MCF 10A (cell line): ENCODE measurements around the gene ITGB1BP1. TPM values are rescaled to one million over a fixed set of nuclear protein-coding genes. Genes with fewer than 3 reads are reported as not detected.

ENCODE experiments used
- BruUV-seq: library from RNA; stranded (reverse); fragments of 400-500 nt; replicated peaks from 2 replicates; lab custom pipeline; 2021; lab: Mats Ljungman, UMichigan
- CTCF ChIA-PET: fragments of 300-600 bp; sonication (Branson Sonifier 250); formaldehyde crosslinking; extraction: SDS; loops from one replicate; lab custom pipeline; 2021; ENCODE audit warnings: antibody characterized with exemption, inconsistent platforms; lab: Yijun Ruan, JAX
- POLR2A ChIA-PET: fragments of 300-600, 350-650 bp; sonication (Branson Sonifier 250); formaldehyde crosslinking; extraction: SDS; loops from one replicate; lab custom pipeline; 2020; ENCODE audit warnings: antibody characterized with exemption, inconsistent platforms; lab: Yijun Ruan, JAX
- DNase-seq: peaks from one replicate; pipeline ENCODE4 v3.0.0-alpha.2; 2018; ENCODE audit not compliant: unreplicated experiment
- H3K27ac Mint-ChIP-seq: one replicate; pipeline ENCODE4 v1.8.0; 2022; ENCODE audit warnings: mild to moderate bottlenecking, low read depth, mixed read lengths; ENCODE audit not compliant: unreplicated experiment
- H3K27me3 Mint-ChIP-seq: one replicate; pipeline ENCODE4 v1.8.0; 2022; ENCODE audit warnings: mixed read lengths; ENCODE audit not compliant: insufficient read depth, unreplicated experiment
- H3K36me3 Mint-ChIP-seq: one replicate; pipeline ENCODE4 v1.8.0; 2022; ENCODE audit warnings: mild to moderate bottlenecking, moderate library complexity, mixed read lengths; ENCODE audit not compliant: insufficient read depth, unreplicated experiment
- H3K4me1 Mint-ChIP-seq: one replicate; pipeline ENCODE4 v1.8.0; 2022; ENCODE audit warnings: mixed read lengths; ENCODE audit not compliant: insufficient read depth, unreplicated experiment
- H3K4me3 Mint-ChIP-seq: one replicate; pipeline ENCODE4 v1.8.0; 2022; ENCODE audit warnings: mild to moderate bottlenecking, moderate library complexity, mixed read lengths; ENCODE audit not compliant: unreplicated experiment
- H3K9me3 Mint-ChIP-seq: one replicate; pipeline ENCODE4 v1.8.0; 2022; ENCODE audit warnings: mixed read lengths; ENCODE audit not compliant: unreplicated experiment
- CTCF ChIP-seq: fragments of 200-600 bp; IDR thresholded peaks from one replicate; pipeline ENCODE4 v1.8.0; 2022; ENCODE audit warnings: antibody characterized with exemption, mild to moderate bottlenecking; ENCODE audit not compliant: unreplicated experiment
- intact Hi-C: fragments of 100-400 bp; cut with micrococcal nuclease; formaldehyde crosslinking; loops from 2 replicates; pipeline ENCODE4 v1.14.1; 2022
- total RNA-seq: library from RNA; stranded (reverse); gene quantifications from 2 replicates; pipeline ENCODE4 v1.2.3, GENCODE V29; 2022

ITGB1BP1 gene
- total RNA-seq, 1 experiment from 2014 or later, result 125 TPM

GRCh38 chr2:9385841-9386240, 37.5 kb downstream of the ITGB1BP1 start:
- no peak for TF ChIP-seq CTCF
- H3K27me3 Mint-ChIP-seq, result no peaks in the 10 kb centered on the region
- DNase-seq, result no peak
- intact Hi-C loops, result loop anchor here (2.0 kb wide), 1 partner anchor 243 kb away; no protein-coding TSS in a partner anchor
- BruUV-seq, result no TSS peak
- H3K36me3 Mint-ChIP-seq, result peaks cover 62% of the 10 kb centered on the region
- peaks cover 33% of the 10 kb centered on the region for H3K4me1 Mint-ChIP-seq
- ChIA-PET CTCF (interaction anchor here (1.0 to 1.1 kb wide), 3 partner anchors 13 to 39 kb away, joined by 3 to 5 read pairs (median 3); no protein-coding TSS in a partner anchor), POLR2A (interaction anchor here (0.5 to 4.3 kb wide), 7 partner anchors 37 to 243 kb away, joined by 3 to 44 read pairs (median 4); partner anchors contain the start of genes CPSF3 and ITGB1BP1)
- no peaks in the 10 kb centered on the region for H3K9me3 Mint-ChIP-seq
- no peak overlapping the region for H3K27ac Mint-ChIP-seq
- H3K4me3 Mint-ChIP-seq, result no peak overlapping the region

GRCh38 chr2:9384521-9384920, 38.8 kb downstream of the ITGB1BP1 start:
- H3K4me1 Mint-ChIP-seq, result peaks cover 37% of the 10 kb centered on the region
- H3K27ac Mint-ChIP-seq, result no peak overlapping the region
- intact Hi-C loops, result no loop called here
- ChIA-PET POLR2A (no interaction called here), CTCF (no interaction called here)
- no peak for TF ChIP-seq CTCF
- no peak overlapping the region for H3K4me3 Mint-ChIP-seq
- no peaks in the 10 kb centered on the region for H3K9me3 Mint-ChIP-seq
- H3K27me3 Mint-ChIP-seq, result no peaks in the 10 kb centered on the region
- H3K36me3 Mint-ChIP-seq, result peaks cover 65% of the 10 kb centered on the region
- BruUV-seq, result no TSS peak
- no peak for DNase-seq

GRCh38 chr2:9382604-9383235, 40.6 kb downstream of the ITGB1BP1 start:
- H3K27me3 Mint-ChIP-seq, result no peaks in the 10 kb centered on the region
- H3K9me3 Mint-ChIP-seq, result no peaks in the 10 kb centered on the region
- H3K27ac Mint-ChIP-seq, result no peak overlapping the region
- DNase-seq, result no peak
- POLR2A ChIA-PET, result interaction anchor here (0.7 to 1.0 kb wide), 2 partner anchors 40 to 238 kb away, joined by 3 to 4 read pairs; no protein-coding TSS in a partner anchor
- no TSS peak for BruUV-seq
- no peak overlapping the region for H3K4me3 Mint-ChIP-seq
- peaks cover 29% of the 10 kb centered on the region for H3K4me1 Mint-ChIP-seq
- TF ChIP-seq CTCF, result no peak
- CTCF ChIA-PET, result no interaction called here
- intact Hi-C loops, result no loop called here
- peaks cover 70% of the 10 kb centered on the region for H3K36me3 Mint-ChIP-seq
